Measurements from ENCODE around the gene ATP6V0B.

The ATP6V0B gene

DNA sequence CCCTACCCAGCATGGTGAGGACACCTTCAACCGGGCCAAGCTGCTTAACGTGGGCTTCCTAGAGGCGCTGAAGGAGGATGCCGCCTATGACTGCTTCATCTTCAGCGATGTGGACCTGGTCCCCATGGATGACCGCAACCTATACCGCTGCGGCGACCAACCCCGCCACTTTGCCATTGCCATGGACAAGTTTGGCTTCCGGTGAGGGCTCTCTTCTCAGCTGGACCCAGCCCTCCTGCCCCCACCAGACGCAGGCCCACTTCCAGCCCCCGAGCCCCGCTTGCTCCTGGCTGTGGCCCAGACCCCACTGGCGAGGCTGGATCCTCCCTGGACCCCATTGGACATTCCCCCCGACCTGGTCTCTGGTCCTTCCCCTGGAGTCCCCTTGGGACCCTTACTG lies 10.1 kb downstream of the ATP6V0B start:
- no peak for DNase-seq (ENCODE audit: low read depth)

DNA sequence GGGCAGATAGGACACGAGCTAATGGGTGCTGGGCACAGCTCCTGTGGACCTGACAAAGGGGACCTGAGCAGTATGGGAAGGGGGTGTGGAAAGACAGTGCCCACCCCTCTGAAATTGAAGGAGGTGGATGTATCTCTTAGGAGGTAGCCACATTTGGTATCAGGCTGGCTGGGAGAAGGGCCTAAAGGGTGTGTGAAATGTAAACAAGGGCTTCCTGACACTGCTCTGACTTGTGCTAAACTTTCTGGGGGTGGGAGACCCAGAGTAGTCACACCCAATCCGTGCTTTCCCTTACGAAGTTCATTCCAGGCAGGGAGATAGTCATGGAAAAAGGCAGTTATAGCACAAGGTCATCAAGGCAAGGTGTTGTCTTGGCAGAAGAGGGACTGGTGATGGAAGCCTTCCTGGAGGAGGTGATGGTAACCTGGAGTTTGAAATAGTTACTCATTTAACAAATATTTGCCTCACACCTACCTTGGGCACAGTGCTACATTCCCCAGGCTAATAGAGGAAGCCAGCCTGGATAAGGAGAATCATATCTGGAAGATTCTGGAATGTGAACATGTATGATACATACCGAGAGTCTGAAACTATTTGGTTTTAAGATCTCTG lies 11.3 kb downstream of the ATP6V0B start:
- DNase-seq (ENCODE audit: low read depth) = no peak

DNA sequence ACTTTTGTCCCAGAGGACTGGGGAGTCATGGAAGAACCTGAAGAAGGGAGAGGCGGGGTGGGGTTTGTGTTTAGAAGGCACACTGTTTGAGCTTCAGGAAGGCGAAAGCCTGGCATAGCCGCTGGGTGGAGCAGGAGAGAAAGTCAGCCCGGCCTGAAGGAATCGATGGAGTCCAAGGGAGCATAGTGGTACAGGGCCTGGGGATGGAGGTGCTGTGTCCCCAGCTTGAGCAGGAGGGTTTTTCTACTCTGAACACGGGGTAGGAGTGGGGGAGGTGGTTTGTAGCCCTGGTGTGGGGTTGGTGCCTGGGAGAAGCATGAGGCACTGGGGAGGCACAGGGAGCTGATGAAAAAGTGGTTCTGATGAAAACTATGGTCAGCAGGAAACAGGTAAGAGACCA lies 12.0 kb downstream of the ATP6V0B start:
- DNase-seq (ENCODE audit: low read depth) = no peak

DNA sequence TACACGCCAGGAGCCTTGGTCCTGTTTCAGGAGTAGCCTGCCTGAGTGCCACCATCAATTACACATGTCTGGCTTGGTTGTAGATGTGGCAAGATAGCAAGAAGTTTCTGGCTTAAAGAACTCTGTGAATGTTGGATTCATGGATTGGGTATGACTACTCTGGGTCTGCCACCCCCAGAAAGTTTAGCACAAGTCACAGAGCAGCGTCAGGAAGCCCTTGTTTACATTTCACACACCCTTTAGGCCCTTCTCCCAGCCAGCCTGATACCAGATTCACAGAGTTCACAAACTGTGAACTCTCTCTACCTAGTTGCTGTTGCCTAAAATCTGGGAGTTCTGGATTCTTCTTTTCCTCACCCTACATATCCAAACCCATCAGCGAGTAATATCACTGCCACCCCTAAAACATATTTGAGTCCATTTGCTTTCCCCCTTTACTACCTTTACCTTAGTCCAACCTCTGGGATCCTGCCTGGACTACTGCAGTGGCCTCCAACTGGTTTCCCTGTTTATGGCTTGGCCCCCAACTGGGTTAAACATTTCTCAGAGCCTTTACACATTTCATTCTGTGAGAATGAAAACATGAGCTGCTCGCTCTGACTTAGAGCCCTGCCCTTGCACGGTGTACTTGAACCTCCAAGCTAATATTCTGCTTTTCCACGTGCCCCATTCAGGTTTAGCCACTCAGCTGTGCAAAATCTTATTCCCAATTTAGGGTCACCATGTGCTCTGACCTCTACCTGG lies 12.6 kb downstream of the ATP6V0B start:
- DNase-seq (ENCODE audit: low read depth) = no peak

DNA sequence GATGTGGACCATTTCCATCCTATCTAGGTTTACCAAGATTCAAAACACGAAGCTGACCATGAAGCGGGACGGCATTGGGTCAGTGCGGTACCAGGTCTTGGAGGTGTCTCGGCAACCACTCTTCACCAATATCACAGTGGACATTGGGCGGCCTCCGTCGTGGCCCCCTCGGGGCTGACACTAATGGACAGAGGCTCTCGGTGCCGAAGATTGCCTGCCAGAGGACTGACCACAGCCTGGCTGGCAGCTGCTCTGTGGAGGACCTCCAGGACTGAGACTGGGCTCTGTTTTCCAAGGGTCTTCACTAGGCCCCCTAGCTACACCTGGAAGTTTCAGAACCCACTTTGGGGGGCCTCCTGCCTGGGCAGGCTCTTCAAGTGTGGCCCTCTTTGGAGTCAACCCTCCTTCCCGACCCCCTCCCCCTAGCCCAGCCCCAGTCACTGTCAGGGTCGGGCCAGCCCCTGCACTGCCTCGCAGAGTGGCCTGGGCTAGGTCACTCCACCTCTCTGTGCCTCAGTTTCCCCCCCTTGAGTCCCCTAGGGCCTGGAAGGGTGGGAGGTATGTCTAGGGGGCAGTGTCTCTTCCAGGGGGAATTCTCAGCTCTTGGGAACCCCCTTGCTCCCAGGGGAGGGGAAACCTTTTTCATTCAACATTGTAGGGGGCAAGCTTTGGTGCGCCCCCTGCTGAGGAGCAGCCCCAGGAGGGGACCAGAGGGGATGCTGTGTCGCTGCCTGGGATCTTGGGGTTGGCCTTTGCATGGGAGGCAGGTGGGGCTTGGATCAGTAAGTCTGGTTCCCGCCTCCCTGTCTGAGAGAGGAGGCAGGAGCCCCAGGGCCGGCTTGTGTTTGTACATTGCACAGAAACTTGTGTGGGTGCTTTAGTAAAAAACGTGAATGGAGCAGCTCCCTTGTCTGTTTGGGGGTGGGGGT lies 15.8 kb downstream of the ATP6V0B start:
- DNase-seq (ENCODE audit: low read depth) = no peak

DNA sequence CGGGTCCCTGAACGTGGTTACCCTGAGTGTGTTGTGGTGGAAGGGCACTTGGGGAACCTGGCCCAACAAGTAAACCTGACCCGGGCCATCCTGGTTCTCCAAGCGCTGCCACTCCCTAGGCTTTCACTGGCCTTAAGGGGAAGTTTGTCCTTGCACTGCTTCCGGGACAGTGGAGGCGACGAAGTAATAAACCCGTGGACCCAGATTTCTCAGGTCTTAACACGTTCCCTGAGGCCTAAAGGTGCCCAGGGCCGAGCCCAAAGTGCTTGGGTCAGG lies 16.4 kb downstream of the ATP6V0B start:
- DNase-seq (ENCODE audit: low read depth) = no peak

DNA sequence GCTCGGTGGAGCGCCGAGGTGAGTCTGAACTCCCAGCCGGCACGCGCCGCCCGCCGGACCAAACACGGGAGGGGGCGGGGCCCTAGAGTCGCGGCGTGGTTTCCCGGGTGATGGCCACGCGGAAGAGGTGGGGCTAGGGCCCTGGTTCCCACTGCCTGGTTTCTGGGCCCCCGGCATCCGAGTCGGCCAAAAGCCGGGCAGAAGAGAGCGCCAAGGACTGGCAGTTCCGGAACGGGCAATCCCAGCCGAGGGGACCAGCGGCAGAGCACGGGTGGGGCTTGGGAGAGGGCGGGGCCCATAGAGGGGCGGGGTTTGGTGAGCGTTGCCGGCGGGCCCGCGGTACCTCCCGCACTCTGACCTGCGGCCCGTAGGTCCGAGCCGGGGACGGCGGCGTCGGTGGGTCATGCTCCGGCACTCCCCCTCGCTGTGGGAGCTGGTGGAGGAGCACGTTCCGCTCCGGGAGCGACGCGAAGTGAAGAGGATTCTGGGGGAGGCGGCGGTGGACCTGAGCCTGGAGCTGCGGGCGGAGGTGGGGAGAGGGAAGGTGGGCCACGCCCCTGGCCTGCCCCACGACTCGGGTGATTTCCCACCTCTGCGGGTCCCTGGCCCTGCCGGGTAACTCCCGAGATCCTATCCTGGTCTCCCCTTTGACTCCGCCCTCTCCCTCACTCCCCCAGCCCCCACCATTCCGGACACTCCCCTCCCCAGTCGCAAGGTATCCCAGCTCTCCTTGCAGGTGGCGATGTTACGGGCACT lies 16.9 kb downstream of the ATP6V0B start, which contains the start of gene CCDC24:
CCDC24 (plus strand) TSS at position 124 of the 756 bp plus-strand sequence; CDS start at position 404, 280 bp downstream.
- peak; percentile 66 for DNase-seq (ENCODE audit: low read depth)

DNA sequence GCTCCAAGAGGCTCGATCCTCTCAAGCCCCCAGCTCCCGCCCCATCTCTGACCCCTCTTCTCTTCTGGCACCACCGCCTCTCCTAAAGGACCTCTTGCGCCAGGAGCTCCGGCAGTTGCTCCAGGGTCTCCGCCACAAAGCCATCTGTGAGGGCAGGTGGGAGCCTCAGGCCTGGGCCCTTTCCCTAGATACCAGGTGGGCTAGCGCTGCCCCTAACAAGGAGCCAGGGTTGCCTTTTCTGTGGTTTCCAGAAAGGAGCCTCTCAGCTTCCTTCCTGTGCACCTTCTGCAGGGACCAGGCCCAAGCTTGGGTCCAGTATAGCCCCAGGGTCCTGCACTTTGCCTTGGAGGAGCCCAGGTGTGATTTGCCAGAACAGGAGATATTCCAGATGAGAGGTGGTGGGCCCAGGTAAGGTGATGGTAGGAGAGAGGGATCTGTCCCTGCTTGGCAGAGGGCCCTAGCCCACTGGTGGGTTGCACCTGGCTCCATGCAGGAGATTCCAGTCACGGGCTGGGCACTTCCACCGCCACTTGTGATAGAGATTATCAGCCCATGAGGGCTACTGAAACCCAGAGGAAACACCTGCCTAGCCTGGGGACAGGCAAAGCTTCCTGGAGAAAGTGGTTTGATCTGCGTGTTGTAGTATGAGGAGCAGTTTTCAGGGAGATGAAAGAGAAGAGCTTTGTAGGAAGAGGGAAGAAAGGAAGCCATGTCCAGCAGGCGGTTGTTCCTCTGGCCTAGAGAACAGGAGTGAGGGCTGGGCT lies 17.7 kb downstream of the ATP6V0B start:
- DNase-seq (ENCODE audit: low read depth) = no peak

DNA sequence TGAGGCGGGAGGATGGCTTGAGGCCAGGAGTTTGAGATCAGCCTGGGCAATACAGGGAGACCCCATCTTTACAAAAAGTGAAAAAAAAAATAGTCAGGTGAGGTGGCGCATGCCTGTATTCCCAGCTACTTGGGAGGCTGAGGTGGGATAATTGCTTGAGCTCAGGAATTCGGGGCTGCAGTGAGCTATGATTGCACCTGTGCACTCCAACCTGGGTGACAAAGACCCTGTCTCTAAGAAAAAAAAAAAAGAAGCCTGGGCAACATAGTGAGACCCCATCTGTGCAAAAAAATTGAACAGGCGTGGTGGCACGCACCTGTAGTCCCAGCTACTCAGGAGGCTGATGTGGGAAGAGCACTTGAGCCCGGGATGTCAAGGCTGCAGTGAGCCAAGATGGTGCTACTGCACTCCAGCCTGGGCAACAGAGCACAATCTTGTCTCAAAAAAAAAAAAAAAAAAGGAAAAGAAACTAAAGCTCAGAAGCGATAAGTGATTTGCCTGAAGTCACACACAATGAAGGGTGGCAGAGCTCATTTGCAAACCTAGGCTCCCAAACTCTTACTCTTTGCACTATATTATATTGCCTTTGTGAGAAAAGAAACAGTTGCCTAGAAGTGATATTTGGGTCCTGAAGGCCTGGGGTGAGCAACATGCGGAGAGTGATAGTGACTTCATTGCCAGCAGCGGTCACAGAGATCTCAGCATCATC lies 18.6 kb downstream of the ATP6V0B start:
- DNase-seq (ENCODE audit: low read depth) = no peak

DNA sequence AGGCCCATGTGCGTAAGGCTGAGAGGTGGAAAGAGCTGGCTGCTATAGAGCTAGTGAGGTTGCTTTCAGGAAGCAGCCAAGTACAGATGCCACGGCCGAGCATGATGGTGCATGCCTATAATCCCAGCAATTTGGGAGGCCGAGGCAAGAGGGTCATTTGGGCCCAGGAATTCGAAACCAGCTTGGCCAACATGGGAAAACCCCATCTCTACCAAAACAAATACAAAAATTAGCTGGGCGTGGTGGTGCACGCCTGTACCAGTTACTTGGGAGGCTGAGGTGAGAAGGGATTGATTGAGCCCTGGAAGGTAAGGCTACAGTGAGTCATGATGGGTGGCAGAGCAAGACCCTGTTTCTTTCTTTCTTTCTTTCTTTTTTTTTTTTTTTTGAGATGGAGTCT lies 19.3 kb downstream of the ATP6V0B start:
- no peak for DNase-seq (ENCODE audit: low read depth)

DNA sequence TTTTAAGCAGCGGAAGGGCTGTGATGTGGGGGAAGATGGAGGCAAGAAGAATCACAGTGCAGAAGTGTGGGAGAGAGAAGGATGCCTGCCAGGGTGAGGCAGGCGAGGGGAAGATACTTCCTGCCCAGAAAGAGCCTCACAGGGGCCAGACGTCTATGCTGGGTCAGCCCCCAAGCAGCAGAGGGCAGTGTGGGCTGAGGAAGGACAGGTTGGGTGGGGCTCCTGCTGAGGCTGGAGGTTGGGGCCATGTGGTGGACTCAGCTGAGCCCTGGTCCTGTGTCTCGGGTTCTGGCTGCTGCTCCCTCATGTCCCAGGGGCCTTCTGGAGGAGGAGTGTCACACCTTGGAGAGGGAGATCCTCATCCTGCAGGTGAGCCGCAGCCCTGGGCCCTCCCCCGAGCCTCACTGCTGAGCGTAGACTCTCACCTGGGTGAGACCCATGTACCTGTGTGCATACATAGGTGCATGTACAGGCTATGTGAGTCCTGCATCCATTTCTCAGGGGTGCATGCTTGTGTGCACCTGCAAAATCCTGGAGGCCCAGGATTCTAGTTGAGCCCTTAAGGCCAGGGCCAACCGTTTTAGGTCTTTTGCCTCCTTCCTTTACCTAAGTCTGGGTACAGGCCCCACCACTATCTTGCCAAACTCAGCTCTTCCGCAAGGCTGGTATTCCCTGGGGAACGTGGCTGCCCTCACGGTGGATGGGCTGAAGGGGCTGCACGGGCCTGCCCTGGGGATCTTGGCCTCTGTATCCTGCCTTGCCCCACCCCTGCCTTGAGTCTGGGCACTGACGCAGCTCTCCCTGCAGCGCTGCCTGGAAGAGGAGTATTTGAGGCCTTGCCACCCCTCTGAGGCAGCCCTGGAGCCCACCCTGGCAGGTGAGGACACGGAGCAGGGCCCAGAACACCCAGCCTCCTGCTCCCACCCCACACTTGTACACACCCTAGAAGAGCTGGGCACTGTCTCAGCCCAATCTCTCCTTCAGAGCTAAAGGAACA lies 20.3 kb downstream of the ATP6V0B start:
- DNase-seq (ENCODE audit: low read depth) = no peak

DNA sequence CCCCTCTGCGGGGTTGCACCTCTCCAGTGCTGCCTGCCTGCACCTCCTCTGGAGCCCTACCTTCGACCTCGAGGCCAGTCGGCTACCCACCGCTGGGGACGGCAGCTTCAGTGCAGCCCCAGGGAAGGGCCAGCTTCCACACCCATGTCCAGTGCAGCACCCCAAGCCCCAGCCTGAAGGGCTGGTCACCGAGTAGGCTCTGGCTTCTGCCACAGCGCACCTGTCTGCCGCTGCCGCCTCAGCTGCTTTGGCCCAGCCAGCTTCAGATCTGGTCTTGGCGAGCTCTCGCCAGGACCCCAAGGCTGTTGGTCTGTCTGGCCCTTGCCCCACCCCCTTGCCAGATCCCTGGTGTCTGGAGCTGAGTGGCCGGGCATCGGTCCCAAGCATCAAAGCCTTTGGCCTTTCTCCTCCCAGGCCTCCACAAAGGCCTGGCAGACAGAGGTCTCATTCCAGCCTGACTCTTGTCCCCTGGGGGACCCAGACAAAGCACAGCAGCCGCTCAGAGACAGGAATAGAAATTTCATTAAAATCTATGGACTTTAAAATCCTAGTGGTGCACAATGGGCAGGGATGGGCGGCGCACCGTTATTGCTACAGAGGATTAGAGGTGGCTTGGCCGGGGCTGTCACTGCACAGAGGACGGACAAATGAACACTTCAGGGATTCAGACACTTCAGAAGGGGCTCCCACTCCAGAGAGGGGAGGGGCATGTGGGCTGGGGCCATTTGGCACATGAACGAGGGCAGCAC lies 21.4 kb downstream of the ATP6V0B start:
- no peak for DNase-seq (ENCODE audit: low read depth)

DNA sequence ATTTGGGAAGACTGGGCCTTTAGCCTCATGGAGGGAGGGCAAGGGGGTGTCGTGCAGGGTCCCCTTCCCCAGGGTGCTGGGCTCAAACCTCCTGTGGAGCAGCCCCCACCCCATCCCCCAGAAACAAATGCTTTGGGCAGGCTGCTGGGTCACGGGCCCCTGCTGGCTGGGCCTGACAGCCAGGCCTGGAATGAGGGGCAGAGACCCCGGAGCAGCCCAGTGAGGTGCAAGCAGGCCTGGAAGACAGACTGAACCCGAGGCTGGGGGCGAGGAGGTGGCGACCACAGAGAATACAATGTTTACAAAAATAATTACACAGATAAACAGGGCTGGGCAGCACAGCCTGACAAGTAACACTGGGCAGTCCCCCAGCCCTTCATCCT lies 22.0 kb downstream of the ATP6V0B start:
- DNase-seq (ENCODE audit: low read depth) = no peak

DNA sequence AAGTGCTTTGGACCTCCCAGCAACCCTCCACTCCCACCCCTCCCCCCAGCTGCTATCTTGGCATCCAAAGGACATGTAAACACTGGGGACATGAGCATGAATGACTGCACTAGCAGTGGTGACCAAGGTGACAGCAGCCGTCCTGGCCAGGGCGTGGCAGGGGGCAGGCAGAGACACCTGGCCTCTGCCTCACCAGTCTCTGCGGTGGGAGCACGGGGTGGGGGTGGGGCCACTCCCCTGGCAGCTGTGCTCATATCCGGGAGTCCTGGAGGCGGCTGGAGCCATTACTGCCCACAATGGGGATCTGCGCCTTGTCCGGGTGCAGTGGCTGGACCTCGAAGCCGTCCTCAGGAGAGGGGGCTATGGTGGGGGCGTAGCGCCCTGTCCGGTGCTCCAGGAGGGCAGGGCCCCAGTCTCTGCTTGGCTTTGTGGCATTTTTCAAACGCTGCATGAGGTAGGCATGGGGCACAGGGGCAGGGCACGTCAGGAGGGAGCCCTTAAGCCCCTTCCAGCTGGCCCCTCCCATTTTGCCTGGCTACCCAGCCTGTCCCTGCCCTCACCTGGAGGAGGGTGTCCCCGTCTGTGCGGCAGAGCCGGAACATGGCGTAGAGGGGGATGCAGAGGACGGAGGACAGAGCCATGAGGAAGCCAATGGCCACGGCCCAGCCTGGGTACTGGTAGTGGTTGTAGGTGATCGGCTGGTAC lies 22.7 kb downstream of the ATP6V0B start:
- DNase-seq (ENCODE audit: low read depth) = no peak

DNA sequence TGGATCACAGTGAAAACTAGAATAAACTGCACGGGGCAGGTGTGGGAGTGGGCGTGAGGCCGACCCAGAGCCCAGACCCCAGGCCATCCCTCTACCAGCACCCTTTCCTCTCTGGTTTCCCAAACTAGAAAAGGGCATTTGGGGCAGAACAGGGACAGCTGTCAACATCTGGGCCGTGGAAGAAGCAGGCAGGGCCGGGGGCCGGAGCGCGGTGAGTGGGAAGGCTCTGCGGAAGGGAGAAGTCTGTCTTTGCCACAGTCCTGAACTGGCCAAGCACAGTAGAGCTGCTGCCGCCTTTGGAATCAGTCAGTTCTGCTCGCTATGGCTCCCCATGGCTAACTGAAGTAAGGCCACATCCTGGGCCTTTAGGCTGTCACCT lies 23.2 kb downstream of the ATP6V0B start:
- DNase-seq (ENCODE audit: low read depth) = no peak

DNA sequence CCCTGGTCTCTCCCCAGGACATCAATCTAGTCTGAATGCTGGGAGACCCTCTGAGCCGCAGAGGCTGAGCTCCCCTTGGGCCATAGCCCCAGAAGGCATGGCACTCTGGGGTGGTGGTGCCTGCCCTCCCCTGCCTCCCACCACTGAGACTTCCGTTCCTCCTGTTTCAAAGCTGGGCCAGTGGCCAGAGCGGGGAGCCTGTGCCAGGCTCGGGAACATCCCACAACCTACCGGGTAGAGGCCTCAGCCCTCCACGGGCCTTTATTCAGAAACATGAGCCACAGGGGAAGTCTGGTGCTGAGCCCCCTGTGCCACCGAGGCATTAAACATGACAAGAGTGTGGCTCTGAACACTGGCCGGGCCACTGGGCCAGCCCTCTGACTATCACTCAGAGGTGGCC lies 24.7 kb downstream of the ATP6V0B start:
- no peak for DNase-seq (ENCODE audit: low read depth)

DNA sequence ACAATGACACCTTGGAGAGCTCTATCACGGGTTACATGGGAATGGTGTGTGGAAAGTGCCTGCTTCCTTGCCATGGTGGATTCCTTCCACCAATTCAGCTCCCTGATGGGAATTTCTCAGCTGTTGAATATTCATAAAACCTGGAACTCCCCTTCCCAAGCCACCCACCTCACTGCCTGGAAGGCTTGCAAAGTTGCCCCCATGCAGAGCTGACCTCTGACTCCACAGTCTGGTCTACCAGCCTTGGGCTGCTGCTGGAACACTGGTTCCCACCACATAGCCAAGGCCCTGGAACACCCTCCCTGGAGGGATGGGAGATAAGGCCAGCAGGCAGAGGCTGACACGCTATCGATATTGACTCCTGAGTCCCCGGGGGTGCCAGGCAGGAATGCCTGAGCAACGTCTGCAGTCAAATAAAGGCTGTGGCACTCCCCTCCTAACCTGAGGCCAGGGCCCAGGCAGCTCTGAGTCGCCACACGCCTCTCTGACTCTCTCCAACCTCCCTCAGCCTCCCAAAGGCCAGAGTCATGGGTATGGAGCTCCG lies 25.4 kb downstream of the ATP6V0B start:
- no peak for DNase-seq (ENCODE audit: low read depth)

DNA sequence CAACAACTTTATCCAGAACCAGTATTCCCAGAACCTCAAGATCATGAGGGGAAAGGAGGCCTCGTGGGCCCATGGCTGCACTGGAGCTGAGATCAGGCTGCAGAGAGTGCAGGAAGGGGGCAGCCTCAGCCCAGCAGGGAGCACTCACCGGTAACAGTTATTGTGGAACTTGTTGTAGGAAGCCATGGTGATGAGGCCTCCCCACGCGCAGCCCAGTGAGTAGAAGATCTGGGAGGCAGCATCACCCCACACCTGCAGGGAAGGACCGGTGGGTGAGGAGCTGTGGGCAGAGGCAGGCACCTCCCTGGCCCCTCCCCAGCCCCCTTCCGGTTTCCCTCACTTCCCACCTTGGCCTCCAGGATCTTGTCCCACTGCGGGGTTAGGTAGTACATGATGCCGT lies 27.4 kb downstream of the ATP6V0B start:
- DNase-seq (ENCODE audit: low read depth) = no peak

Data from T-helper 22 cell (primary cell).